Endothelial cell of umbilical vein (primary cell): ENCODE measurements around the gene SLC34A1.

Source experiments
- CTCF ChIP-seq, 2 donors: IDR thresholded peaks; 1 replicate in 1 of 2; 2 replicates in 1 of 2; pipeline ENCODE4 v1.5.1; 2011; ENCODE audit warnings: low read length in 2 of 2, mild to moderate bottlenecking in 2 of 2, moderate library complexity in 2 of 2, control low read depth in 1 of 2, inconsistent platforms in 1 of 2, low read depth in 1 of 2; ENCODE audit not compliant: insufficient read depth in 1 of 2; ENCODE audit errors: extremely low read depth in 1 of 2
- EZH2 ChIP-seq: IDR thresholded peaks from 2 replicates; pipeline ENCODE4 v1.6.1; 2012; ENCODE audit warnings: borderline replicate concordance, low read depth, mild to moderate bottlenecking, moderate library complexity, low read length, inconsistent platforms; ENCODE audit not compliant: severe bottlenecking
- FOS ChIP-seq: IDR thresholded peaks from 2 replicates; pipeline ENCODE4 v1.6.1; 2011; ENCODE audit warnings: mild to moderate bottlenecking, low read length, moderate library complexity, borderline replicate concordance; ENCODE audit not compliant: insufficient read depth
- JUN ChIP-seq: IDR thresholded peaks from 2 replicates; pipeline ENCODE4 v1.6.1; 2011; ENCODE audit warnings: borderline replicate concordance, low read depth; ENCODE audit not compliant: insufficient read length, insufficient read depth
- MAX ChIP-seq: IDR thresholded peaks from 2 replicates; pipeline ENCODE4 v1.6.1; 2011; ENCODE audit not compliant: insufficient read depth, insufficient read length
- MYC ChIP-seq: IDR thresholded peaks from one replicate; pipeline ENCODE4 v1.6.1; 2011; ENCODE audit warnings: mild to moderate bottlenecking, low read depth, low read length
- POLR2A ChIP-seq: IDR thresholded peaks from 2 replicates; pipeline ENCODE4 v1.6.1; 2012; ENCODE audit warnings: low read depth, mild to moderate bottlenecking, control low read depth, low read length
- POLR2AphosphoS5 ChIP-seq: IDR thresholded peaks from 2 replicates; pipeline ENCODE4 v1.6.1; 2012; ENCODE audit warnings: low read depth, mild to moderate bottlenecking, control low read depth, low read length, moderate library complexity; ENCODE audit not compliant: insufficient read depth

GRCh38 chr5:177357146-177357458 is 27.1 kb upstream of the SLC34A1 start:
- no peak for TF ChIP-seq CTCF (IDR thresholded peaks at IDR 0.05; ENCODE audit: extremely low read depth in 1 of 2, insufficient read depth in 1 of 2, low read depth in 1 of 2, low read length in 2 of 2)
- no peak for TF ChIP-seq POLR2A
- TF ChIP-seq POLR2AphosphoS5, result no peak
- no peak for TF ChIP-seq EZH2
- no peak for TF ChIP-seq MAX
- no peak for TF ChIP-seq MYC
- TF ChIP-seq FOS, result no peak
- no peak for TF ChIP-seq JUN
